CD4-positive, alpha-beta T cell treated with Interleukin-17A for 4 hours (primary cell): ENCODE measurements around the gene INO80D.
"Not testable (repeated sequence)": the region's sequence is repeated elsewhere in the genome, so short reads cannot be mapped to it uniquely, and the experiment has no call there.

Experiments used
- DNase-seq: peaks from one replicate; pipeline ENCODE4 v3.0.0-alpha.2; 2020; ENCODE audit warnings: mixed read lengths

Gene INO80D

DNA sequence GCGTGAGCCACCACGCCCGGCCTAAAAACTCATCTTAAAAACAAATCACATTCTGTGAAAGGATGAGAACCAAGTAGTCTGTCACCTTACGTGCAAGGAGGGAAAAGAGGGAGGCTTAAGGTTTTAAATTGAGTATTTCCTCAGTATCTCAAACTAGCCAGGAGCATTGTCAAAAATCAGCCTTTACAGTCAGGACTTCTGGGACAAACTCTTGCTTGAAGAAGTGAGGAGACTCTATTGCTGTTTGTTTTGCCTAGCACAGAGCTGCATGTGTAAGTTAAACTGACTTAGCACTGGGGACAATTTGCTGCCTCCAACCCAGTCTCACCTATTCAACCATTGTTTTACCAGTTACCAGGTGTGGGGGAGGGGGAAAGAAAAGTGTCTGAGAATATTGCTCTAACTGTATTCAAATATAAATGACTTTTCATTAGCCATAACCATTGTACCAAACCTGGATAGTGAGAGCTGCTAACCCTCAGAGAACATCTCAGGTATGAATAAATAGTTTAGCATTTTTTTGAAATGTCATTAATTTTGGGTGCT, 3.6 kb downstream of the INO80D start:
- no peak for DNase-seq

DNA sequence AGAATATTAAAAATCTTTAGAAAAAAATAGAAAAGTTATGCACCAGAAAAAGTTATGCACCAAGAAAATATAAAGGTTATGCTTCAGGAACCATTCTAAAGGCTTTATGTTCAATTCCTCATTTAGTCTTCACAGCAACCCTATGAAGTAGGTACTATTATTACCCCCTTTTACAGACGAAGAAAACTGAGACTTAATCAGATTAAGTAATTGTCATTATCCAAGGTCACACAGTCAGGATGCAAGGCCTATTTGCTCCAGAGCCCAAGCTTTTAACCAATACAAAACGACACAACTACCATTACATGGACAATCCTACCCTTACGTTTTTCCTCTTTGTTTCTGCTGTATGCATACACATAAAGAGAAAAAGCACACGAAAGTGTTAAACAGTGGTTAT, 5.0 kb downstream of the INO80D start:
- DNase-seq = no peak

DNA sequence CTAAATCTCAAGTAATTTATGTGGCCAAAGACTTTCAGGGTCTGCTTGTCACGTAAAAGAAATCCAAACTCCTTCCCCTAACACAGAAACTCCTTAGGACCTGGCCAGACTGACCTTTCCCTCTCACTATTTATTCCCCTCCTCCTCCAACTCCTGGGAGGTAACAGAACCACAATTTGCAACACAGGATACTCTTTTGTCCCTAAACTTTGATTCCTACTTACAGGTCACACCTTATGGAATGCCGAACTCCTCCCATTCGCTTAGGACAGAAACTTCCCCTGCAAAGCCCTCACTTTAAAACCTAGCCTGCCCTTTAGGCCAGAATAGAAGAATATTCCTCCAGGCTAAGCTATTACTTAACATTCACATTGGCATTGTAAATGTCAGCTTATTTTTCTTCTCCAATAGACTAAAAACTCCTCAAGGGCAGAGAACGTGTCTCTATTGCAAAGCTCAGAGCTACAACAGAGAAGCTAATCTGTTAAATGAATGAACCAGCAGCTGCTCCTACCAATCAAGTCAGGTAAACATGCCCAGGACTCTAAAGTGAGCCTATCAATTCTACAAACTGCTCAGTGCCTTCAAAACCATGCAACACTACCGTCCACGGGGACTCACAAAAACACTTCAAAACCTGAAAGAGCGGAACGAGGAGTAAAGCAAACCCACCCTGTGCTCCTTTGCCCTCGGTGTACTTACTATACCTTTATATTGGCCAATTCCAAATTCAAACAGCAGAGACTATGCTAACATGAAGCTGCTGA, 6.1 kb downstream of the INO80D start:
- no peak for DNase-seq

DNA sequence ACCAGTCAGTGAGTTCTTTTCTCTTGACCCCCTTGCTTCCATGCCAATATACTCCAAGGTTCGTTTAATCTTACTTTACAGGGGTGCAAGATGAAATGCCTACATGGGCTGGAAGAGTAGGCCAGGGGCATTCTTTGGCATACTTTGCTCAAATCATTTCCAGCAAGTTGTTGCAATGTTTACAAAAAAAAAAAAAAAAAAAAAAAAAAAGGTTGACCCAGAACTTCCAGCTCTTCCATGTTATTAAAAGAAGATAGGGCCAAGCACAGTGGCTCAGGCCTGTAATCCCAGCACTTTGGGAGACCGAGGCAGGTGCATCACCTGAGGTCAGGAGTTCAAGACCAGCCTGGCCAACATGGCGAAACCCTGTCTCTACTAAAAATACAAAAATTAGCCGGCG, 8.1 kb downstream of the INO80D start:
- not testable (repeated sequence) for DNase-seq

DNA sequence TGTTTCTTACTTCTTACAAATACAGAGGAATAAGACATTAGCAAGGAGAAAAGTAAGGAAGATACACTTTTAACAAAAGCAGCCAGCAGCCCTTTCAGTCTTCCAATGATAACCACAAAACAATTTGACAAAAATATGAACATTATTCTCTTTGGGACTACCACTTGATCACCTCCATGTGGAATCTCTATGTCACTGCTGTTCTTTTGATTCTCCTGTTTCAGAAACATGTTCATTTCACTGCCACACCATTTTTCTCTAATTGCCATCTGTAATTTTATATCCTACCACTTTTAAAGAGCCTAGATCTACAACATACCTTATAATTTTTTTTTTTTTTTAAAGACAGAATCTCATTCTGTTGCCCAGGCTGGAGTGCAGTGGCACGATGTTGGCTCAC, 10.9 kb downstream of the INO80D start:
- no peak for DNase-seq

DNA sequence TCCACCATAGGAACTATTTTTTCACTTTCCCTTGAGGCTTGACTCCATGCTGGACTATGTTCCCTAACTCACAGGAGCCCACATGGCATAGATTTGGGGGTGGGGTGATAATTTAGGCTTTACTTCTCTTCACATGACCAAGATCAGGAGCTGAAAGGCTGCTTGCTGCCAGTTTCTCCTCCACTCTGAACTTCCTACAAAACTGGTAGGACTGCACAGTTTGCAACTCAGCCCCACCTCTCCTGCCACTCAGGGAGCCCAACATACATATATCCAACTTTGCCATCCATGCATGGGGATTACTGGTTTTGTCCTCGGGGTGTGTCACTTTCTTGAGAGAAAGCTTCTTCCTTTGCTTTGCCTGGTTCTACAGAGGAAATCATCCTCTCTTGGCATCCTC, 14.2 kb downstream of the INO80D start:
- DNase-seq = no peak

DNA sequence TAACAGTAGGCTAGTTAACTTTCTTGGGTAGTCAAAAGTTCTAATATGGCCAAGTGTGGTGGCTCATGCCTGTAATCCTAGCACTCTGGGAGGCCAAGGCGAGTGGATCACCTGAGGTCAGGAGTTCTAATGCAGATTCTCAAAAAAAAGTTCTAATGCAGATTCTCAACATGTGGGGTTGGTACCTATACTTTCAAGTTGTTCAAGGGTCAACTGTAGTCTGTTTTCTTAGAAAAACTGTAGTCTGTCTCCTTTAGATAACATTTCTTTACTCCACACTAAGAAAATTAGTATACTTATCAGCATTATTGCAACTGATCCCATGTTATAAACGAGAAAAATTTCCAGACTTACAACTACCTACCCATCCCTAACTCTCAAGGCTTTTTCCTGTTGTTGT, 16.6 kb downstream of the INO80D start:
- DNase-seq = no peak

DNA sequence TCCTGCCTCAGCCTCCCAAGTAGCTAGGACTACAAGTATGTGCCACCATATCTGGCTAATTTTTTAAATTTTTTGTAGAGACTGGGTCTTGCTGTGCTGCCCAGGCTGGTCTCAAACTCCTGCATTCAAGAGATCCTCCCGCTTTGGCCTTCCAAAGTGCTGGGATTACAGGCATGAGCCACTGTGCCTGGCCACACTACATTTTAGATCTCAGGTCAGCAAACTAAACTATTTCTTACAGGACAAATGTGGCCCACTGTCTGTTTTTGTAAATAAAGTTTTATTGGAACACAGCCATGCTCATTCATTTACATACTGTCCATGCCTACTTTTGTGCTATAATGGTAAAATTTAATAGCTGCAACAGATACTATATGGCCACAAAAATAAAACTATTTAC, 17.8 kb downstream of the INO80D start:
- no peak for DNase-seq

DNA sequence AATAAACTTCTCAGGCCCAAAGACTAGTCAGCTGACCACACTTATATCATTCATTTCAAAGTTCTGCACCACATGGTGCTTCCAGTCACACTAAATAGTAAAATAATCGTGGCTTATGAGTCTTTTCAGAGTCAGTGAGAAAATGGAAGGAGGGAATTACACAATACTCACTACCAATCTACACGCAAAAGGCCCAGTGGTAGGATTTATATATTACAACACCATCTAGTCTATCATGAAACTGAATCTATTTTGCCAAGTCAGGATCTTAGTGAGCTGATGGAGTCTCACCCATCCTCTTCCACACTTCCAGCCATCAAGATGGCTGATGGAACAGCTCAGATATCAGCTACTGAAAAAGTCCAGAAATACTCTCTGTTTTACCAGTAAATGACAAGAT, 21.9 kb downstream of the INO80D start:
- DNase-seq = no peak

DNA sequence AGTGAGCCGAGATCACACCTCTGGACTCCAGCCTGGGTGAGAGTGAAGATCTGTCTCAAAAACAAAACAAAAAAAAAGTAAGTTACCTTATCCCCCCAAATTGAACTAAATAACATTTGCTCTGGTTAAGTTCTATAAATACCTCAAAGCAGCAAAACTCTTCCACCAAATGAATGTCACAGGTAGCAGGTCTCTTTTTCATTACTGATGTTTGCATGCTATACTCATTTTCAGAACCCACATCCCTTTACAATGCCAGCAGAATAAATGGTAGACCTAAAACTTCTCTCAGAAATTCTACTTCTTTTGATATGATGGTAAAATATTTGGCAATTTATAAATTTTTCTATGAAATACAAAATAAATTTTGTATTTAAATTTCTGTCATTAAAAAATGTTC, 22.3 kb downstream of the INO80D start:
- DNase-seq = no peak

DNA sequence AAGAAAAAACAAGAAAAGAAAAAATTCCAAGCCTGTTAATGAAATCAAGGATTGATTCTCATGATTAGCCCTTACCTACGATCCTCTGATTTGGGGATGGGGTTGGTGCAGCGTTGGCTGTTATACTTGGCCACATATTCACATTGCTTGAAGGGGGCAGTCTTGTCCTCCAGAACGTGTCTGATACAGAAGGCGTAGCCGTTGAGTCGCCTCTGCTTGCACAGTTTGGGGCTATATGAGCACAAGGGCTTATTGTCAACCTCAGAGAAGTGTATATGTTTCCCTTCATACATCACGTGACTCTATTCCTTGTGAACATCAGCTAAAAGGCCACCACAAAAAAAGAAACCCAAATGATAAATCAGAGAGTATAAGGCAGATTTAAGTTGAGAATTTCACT, 23.2 kb downstream of the INO80D start:
- no peak for DNase-seq

DNA sequence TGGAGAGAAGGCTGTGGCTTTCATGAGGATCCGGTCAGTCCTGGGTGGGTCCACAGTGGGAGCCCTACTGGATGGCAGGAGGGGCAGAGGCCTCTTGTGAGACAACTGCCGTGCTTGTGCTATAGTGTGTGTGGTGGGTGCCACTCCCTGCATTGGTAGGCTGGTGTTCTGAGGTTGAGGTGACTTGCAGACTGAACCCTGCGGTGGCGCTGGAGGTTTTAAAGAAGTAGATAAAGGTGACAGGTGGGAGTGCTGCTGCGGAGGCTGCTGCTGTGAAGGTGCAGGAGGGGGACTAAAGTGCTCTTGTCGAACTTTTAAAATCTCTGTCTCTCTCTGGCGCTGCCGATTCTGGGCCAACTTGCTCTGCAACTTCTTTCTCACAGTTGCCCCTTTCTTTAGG, 29.7 kb downstream of the INO80D start:
- DNase-seq = no peak

DNA sequence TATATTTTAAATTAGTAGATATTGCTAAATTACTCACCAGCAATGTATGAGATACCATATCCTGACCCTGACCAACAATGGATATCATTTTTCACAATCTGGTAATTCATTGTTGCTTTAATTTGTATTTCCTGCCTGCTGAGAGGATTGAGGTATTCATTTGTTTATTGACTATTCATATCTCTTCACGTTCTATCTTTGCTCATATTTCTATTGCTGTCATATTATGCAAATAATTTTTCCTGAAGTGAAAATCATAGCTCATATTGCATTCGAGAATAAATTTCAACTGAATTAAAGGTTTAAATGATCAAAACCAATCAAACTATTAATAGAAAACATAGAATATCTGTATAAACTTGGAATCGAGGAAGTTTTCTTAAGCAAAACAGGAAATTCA, 31.0 kb downstream of the INO80D start:
- no peak for DNase-seq

DNA sequence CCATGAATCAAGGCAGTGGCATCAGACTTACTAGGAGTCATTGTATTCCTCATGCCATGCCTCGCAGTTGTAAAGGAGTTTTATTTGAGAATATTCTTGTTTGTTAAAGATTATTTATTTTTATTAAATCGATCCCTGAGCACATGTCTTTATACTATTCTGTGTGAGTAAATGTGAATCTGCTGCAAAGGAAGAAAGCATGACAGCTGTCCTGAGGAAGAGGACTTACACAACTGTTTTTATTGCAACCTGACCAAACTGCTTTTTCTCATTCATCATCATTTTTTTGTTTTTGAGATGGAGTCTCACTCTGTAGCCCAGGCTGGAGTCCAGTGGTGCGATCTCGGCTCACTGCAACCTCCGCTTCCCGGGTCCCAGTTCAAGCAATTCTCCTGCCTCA, 34.1 kb downstream of the INO80D start:
- DNase-seq = no peak

DNA sequence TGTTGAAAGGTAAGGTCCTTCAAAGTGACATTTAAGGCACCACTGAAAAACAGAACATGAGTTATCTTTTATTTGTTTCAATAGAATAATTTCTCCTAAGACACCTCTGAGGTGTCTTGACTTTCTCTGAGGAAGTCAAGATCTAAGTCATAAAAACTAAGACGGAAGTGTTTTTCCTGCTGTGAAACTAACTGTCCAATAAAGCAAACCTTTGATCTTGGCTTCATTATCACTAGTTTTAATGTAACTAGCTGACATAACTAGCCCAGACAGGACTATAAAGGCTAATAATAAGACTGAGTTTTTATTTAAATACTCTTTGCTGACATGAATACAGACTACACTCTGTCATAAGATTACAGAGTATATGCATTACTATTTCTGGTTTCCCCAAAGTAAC, 36.6 kb downstream of the INO80D start:
- DNase-seq = no peak

DNA sequence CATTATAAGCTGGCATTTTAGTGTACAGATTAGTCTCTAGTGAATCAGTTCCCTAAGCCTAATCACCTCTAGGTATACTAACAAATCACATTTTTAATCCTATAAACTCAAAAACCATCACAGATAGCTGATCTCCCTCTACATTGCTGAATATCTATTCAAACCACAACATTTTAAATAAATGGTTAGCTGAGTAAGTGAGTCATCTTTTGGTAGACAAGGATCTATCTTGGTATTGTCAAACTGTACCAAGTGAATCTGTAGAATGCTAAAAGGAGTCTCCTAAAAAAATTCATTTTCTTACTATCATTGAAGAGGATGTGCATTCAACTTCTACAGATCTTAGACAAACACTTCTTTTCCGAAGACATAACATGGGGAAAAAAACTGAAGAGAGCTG, 40.7 kb downstream of the INO80D start:
- DNase-seq = no peak

DNA sequence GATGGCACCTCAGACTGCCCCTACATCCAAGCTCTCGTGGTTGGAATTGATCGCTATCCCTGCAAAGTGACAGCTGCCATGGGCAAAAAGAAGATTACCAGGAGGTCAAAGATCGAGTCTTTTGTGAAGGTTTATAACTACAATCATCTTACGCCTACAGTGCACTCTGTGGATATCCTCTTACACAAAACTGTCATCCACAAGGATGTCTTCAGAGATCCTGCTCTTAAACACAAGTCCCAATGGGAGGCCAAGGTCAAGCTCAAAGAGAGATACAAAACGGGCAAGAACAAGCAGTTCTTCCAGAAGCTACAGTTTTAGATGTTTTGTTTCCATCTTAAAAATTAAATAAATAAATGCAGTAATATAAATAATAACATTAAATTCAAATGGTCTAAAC, 45.4 kb downstream of the INO80D start:
- DNase-seq = no peak

DNA sequence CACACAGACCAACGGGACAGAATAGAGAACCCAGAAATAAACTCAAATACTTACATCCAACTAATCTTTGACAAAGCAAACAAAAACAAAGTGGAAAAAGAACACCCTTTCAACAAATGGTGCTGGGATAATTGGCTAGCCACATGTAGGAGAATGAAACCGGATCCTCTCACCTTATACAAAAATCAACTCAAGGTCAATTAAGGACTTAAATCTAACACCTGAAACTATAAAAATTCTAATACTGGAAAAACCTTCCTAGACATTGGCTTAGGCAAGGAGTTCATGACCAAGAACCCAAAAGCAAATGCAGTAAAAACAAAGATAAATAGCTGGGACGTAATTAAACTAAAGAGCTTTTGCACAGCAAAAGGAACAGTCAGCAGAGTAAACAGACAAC, 50.6 kb downstream of the INO80D start:
- DNase-seq = not testable (repeated sequence)

DNA sequence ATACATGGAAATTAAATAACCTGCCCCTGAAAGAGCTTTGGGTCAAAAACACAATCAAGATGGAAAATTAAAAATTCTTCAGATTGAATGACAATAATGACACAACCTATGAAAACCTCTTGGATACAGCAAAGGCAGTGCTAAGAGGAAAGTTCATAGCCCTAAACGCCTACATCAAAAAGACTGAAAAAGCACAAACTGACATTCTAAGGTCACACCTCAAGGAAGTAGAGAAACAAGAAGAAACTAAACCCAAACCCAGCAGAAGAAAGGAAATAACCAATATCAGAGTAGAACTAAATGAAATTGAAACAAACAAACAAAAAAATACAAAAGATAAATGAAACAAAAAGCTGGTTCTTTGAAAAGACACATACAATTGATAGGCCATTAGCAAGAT, 52.5 kb downstream of the INO80D start:
- not testable (repeated sequence) for DNase-seq

DNA sequence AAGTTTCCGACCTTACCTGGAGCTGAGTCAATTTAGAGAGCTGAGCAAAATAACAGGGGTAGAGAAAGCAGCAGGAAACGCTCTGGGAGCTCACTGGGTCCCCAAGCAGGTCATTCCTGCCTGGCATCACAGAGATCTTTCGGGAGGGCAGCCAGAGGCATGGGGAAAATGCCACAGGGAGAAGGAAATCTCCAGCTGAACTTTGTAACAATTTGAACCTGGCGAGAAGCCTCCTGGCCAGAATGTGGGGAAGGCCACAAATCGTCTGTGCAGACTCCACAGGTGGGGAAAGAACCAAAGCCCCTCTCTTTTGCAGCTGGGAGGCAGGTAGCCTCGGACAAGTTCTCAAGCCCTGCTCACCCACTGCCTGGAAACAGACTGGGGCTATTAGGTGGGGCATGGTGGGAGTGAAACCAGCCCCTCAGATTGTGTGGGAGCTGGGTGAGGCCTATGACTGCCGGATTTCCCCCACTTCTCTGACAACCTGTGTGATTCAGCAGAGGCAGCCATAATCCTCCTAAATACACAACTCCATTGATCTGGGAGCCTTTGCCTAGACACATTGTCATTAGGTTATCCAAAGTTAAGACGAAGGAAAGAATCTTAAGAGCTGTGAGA, 53.9 kb downstream of the INO80D start:
- no peak for DNase-seq

DNA sequence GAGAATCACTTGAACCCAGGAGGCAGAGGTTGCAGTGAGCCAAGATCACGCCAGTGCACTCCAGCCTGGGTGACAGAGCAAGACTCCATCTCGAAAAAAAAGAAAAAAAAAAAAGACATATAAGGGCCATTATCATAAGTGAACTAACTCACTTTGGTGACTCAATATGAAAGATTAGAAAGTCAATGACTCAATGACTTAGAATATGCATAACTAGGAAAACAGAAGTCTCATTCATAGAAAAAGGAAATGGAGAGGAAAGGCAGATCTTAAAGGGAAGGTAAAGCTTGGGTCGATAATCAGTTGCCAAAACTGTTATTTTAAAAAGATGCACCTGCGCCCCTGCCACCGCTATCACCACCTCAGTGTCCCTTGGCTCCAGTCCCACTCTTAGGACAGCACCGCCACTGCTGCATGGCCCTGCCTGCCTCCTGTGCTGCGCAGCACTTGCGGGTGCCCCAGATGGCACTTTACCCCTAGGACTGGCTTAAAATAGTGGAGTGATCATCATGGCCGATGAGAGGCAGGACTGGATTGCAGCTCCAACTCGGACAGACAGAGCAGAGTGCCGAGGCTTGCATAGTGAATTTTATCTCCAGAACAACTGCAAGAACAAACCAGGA, 54.7 kb downstream of the INO80D start:
- no peak for DNase-seq

DNA sequence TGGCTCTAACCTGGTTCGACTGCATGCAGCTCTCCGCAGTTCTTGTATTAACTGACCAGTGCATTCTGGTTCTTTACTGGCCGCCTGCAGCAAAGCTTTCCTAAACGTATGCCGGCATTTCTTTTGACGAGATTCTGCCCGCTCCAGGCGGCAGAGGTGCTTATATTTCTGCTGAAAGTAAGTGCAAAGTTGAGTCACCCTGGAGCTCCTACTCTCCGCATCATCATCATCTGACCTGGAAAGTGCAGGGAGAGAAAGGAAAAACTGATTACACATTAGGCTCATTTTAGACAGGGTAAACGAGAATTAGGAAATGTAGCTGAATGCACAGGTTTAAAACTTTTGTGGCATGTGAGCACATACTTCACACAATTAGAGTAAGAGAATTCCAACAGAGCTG, 57.9 kb downstream of the INO80D start:
- no peak for DNase-seq

DNA sequence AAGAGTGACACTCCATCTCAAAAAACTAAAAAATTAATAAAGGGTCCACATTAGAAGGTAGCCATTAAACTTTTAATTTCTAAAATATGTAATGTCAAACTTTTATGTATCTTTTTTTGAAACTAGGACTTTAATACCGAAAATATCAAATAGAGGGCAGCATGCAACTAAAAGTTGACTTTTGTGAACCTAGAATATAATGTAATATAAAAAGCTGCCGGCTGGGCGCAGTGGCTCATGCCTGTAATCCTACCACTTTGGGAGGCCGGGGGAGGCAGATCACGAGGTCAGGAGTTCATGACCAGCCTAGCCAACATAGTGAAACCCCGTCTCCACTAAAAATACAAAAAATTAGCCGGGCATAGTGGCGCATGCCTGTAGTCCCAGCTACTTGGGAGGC, 62.8 kb downstream of the INO80D start:
- no peak for DNase-seq

DNA sequence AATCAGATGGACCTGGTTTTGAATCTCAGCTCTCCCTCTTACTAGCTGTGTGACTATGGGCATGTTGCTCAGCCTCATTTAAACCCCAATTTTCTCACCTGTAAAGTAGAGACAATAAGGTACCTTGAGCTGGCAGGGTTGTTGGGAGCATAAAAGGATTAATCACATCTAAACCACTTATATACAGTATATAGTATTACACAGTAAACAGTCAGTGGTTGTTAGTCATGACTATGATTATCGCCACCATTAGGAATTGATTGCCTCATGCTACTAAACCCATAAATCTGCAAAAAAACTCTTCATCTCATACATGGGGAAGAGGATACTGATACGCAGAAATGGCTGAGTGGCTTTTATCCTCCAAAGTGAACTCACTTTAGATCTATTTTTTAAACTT, 65.8 kb downstream of the INO80D start:
- DNase-seq = no peak
